Liver (tissue), 9 donors: ENCODE data around the gene STX17. TPM values are rescaled to one million over a fixed set of nuclear protein-coding genes. Genes with fewer than 3 reads are reported as not detected.

Experiments used
- DNase-seq: peaks from one replicate; pipeline ENCODE4 v3.0.0-alpha.2; 2017; ENCODE audit warnings: low spot score
- H3K27ac ChIP-seq, 2 donors: one replicate each; pipeline ENCODE4 v1.7.0; 2013; ENCODE audit warnings: inconsistent platforms in 2 of 2, low read length in 2 of 2, control low read depth in 1 of 2, low read depth in 1 of 2, mild to moderate bottlenecking in 1 of 2
- H3K27me3 ChIP-seq, 4 donors: one replicate each; pipeline versions ENCODE4 v1.6.1 to v1.7.0; 2013; ENCODE audit warnings: low read length in 3 of 4, inconsistent platforms in 1 of 4, mild to moderate bottlenecking in 1 of 4, moderate library complexity in 1 of 4; ENCODE audit not compliant: control insufficient read depth in 4 of 4, insufficient read depth in 4 of 4
- H3K36me3 ChIP-seq, 4 donors: one replicate each; pipeline versions ENCODE4 v1.6.1 to v1.7.0; 2013; ENCODE audit warnings: low read length in 3 of 4, mild to moderate bottlenecking in 3 of 4, low read depth in 1 of 4, moderate library complexity in 1 of 4; ENCODE audit not compliant: control insufficient read depth in 4 of 4, insufficient read depth in 3 of 4
- H3K4me1 ChIP-seq, 4 donors: one replicate each; pipeline versions ENCODE4 v1.6.1 to v1.7.0; 2013; ENCODE audit warnings: low read length in 3 of 4, mild to moderate bottlenecking in 3 of 4, moderate library complexity in 1 of 4; ENCODE audit not compliant: control insufficient read depth in 4 of 4, insufficient read depth in 4 of 4
- H3K4me3 ChIP-seq, 3 donors: one replicate each; pipeline versions ENCODE4 v1.6.1 to v1.7.0; 2013; ENCODE audit warnings: low read length in 3 of 3, control low read depth in 1 of 3, low read depth in 1 of 3, mild to moderate bottlenecking in 1 of 3
- H3K9ac ChIP-seq, 2 donors: one replicate each; pipeline ENCODE4 v1.7.0; 2013; ENCODE audit warnings: low read length in 2 of 2, mild to moderate bottlenecking in 2 of 2, moderate library complexity in 2 of 2, control low read depth in 1 of 2, low read depth in 1 of 2
- H3K9me3 ChIP-seq, 4 donors: one replicate each; pipeline versions ENCODE4 v1.6.1 to v1.7.0; 2013; ENCODE audit warnings: low read length in 3 of 4; ENCODE audit not compliant: control insufficient read depth in 4 of 4
- ATF3 ChIP-seq: IDR thresholded peaks from 2 replicates; pipeline ENCODE4 v1.6.1; 2016; ENCODE audit warnings: antibody characterized with exemption
- CTCF ChIP-seq: fragments of 150-350 bp; IDR thresholded peaks from 2 replicates; pipeline ENCODE4 v1.5.1; 2017; ENCODE audit warnings: improper control_type of control experiment, low read depth, low read length; ENCODE audit not compliant: missing input control
- EGR1 ChIP-seq, 2 donors: IDR thresholded peaks; 2 replicates each; pipeline ENCODE4 v1.6.1; 2016 to 2018; ENCODE audit warnings: antibody characterized with exemption in 2 of 2, low read depth in 2 of 2
- FOXA2 ChIP-seq: IDR thresholded peaks from 2 replicates; pipeline ENCODE4 v1.6.1; 2016; ENCODE audit warnings: antibody characterized with exemption
- HNF4A ChIP-seq, 2 donors: conservative IDR thresholded peaks; 2 replicates each; pipeline ENCODE4 v1.6.1; 2016; ENCODE audit warnings: antibody characterized with exemption in 2 of 2, mild to moderate bottlenecking in 2 of 2
- HNF4G ChIP-seq: IDR thresholded peaks from 2 replicates; pipeline ENCODE4 v1.6.1; 2016; ENCODE audit warnings: antibody characterized with exemption
- JUND ChIP-seq, 2 donors: IDR thresholded peaks; 2 replicates each; pipeline ENCODE4 v1.6.1; 2016; ENCODE audit warnings: antibody characterized with exemption in 2 of 2
- MAX ChIP-seq: IDR thresholded peaks from 2 replicates; pipeline ENCODE4 v1.6.1; 2016; ENCODE audit warnings: antibody characterized with exemption
- RAD21 ChIP-seq, 2 donors: IDR thresholded peaks; 2 replicates each; pipeline ENCODE4 v1.6.1; 2016; ENCODE audit warnings: antibody characterized with exemption in 2 of 2, mild to moderate bottlenecking in 2 of 2
- REST ChIP-seq: IDR thresholded peaks from 2 replicates; pipeline ENCODE4 v1.6.1; 2016; ENCODE audit warnings: antibody characterized with exemption, mild to moderate bottlenecking
- RXRA ChIP-seq, 2 donors: IDR thresholded peaks; 2 replicates each; pipeline ENCODE4 v1.6.1; 2017 to 2018; ENCODE audit warnings: antibody characterized with exemption in 2 of 2, mild to moderate bottlenecking in 1 of 2
- SP1 ChIP-seq: IDR thresholded peaks from 2 replicates; pipeline ENCODE4 v1.6.1; 2018; ENCODE audit warnings: antibody characterized with exemption, mild to moderate bottlenecking
- TAF1 ChIP-seq: conservative IDR thresholded peaks from 2 replicates; pipeline ENCODE4 v1.6.1; 2016; ENCODE audit warnings: antibody characterized with exemption, mild to moderate bottlenecking
- YY1 ChIP-seq: IDR thresholded peaks from 2 replicates; pipeline ENCODE4 v1.6.1; 2016; ENCODE audit warnings: antibody characterized with exemption, mild to moderate bottlenecking
- ZBTB33 ChIP-seq: IDR thresholded peaks from 2 replicates; pipeline ENCODE4 v1.6.1; 2016; ENCODE audit warnings: antibody characterized with exemption
- WGBS: extraction: QIAGEN DNeasy Blood & Tissue Kit; methylation state at CpG from one replicate; pipeline ENCODE4 v1.1.7; 2013; 5-methylcytosine and 5-hydroxymethylcytosine counted together
- polyA plus RNA-seq, 2 donors: library from polyadenylated mRNA; stranded (reverse) in 1 of 2; unstranded in 1 of 2; fragments of 200-250 nt in 1 of 2; fragments of >200 nt in 1 of 2; fragmentation: Nextera tagmentation in 1 of 2; extraction: Ambion mirVana in 1 of 2; gene quantifications; one replicate each; pipeline versions ENCODE4 v1.2.1 to v1.2.3, GENCODE V29; 2013 to 2015
- total RNA-seq, 2 donors: library from RNA; depleted of rRNA; stranded (reverse); fragments of >200 nt; gene quantifications; one replicate each; pipeline ENCODE4 v1.2.3, GENCODE V29; 2014
- donor health status: healthy.
- donor health status: healthy.
- donor health status: healthy.
- donor health status: healthy.
- donor health status: healthy.

STX17 gene
- total and polyA plus RNA-seq, 4 donors, result 8.3 to 30.9 (median 21.2) TPM

- Histone ChIP-seq H3K9ac (no peak overlapping the region), H3K4me1 (no peaks in the 10 kb centered on the region), H3K27ac (no peak overlapping the region), H3K4me3 (no peak overlapping the region), H3K36me3 (peaks cover 4 to 28% (median 23%) of the 10 kb centered on the region in 4 donors), H3K9me3 (no peaks in the 10 kb centered on the region), H3K27me3 (no peaks in the 10 kb centered on the region)
- no peak for DNase-seq
- no peak for TF ChIP-seq RXRA (IDR thresholded peaks at IDR 0.05)
- no peak for TF ChIP-seq ZBTB33
- TF ChIP-seq JUND (IDR thresholded peaks at IDR 0.05), result no peak
- no peak for TF ChIP-seq MAX
These were observed 65.0 kb downstream of the STX17 start for GRCh38 chr9:99971410-99971809.

GRCh38 chr9:99973455-99973854, 67.0 kb downstream of the STX17 start:
- Histone ChIP-seq H3K4me1 (no peaks in the 10 kb centered on the region), H3K36me3 (peaks cover 2 to 18% (median 15%) of the 10 kb centered on the region in 4 donors), H3K27ac (no peak overlapping the region), H3K9me3 (no peaks in the 10 kb centered on the region), H3K9ac (no peak overlapping the region), H3K27me3 (no peaks in the 10 kb centered on the region), H3K4me3 (no peak overlapping the region)
- no peak for DNase-seq
- no peak for TF ChIP-seq RXRA (IDR thresholded peaks at IDR 0.05)
- TF ChIP-seq JUND (IDR thresholded peaks at IDR 0.05), result no peak
- TF ChIP-seq CTCF, result no peak
- no peak for TF ChIP-seq HNF4A (conservative IDR thresholded peaks at IDR 0.05)
- TF ChIP-seq HNF4G, result no peak
- no peak for TF ChIP-seq YY1
- no peak for TF ChIP-seq EGR1 (IDR thresholded peaks at IDR 0.05; ENCODE audit: low read depth in 2 of 2)
- no peak for TF ChIP-seq MAX
- TF ChIP-seq FOXA2, result no peak
- no peak for TF ChIP-seq TAF1
- TF ChIP-seq ATF3, result no peak
- TF ChIP-seq SP1, result no peak
- TF ChIP-seq ZBTB33, result no peak
- no peak for TF ChIP-seq REST
- no peak for TF ChIP-seq RAD21 (IDR thresholded peaks at IDR 0.05)
- WGBS, result 97% methylated on average over 3 of the region's 3 CpGs
